K562 (cell line): Measurements from ENCODE around the gene KPRP. TPM values are rescaled to one million over a fixed set of nuclear protein-coding genes. Genes with fewer than 3 reads are reported as not detected.

ENCODE experiments used
- ATAC-seq: fragments of 200-7000 bp; cut with Tn5 transposase; 3 replicates; pipeline ENCODE4 v1.9.1; 2020; ENCODE audit warnings: moderate library complexity
- BruUV-seq: library from RNA; stranded (reverse); fragments of 400-500 nt; replicated peaks from 2 replicates; lab custom pipeline; 2021; lab: Mats Ljungman, UMichigan
- CTCF ChIA-PET: fragments of 300-600 bp; formaldehyde crosslinking; extraction: SDS; loops from one replicate; lab custom pipeline; 2021; ENCODE audit warnings: low intra/inter-chr PET ratio; lab: Yijun Ruan, JAX
- POLR2A ChIA-PET: fragments of 300-600, 350-650 bp; sonication (Branson Sonifier 250); formaldehyde crosslinking; extraction: SDS; loops from one replicate; lab custom pipeline; 2021; ENCODE audit warnings: antibody characterized with exemption, inconsistent platforms; lab: Yijun Ruan, JAX
- DNase-seq, 4 experiments: peaks; one replicate each; pipeline versions ENCODE4 v3.0.0 to v3.0.0-alpha.2; 2011 to 2018; ENCODE audit warnings: low spot score in 3 of 4, mixed read lengths in 3 of 4; ENCODE audit errors: extremely low read depth in 1 of 4
- FAIRE-seq: peaks from 2 replicates; lab custom pipeline; 2011; peaks lifted over from hg19 to GRCh38; lab: Jason Lieb, UNC
- H2AFZ ChIP-seq: 2 replicates; pipeline ENCODE4 v1.6.0; 2011; ENCODE audit warnings: low read depth, low read length, control low read depth, inconsistent platforms
- H3K27ac ChIP-seq: fragments of 200-600 bp; 3 replicates; pipeline ENCODE4 v1.8.0; 2011; ENCODE audit warnings: low read depth, mild to moderate bottlenecking, control low read depth, inconsistent platforms, low read length, moderate library complexity, mixed read lengths; ENCODE audit errors: extremely low read depth
- H3K27me3 ChIP-seq, 2 experiments: fragments of 300-600 bp in 1 of 2; 2 replicates in 1 of 2; 3 replicates in 1 of 2; pipeline versions ENCODE4 v1.6.0 to v1.8.0; 2011; ENCODE audit warnings: inconsistent platforms in 2 of 2, low read length in 2 of 2, mild to moderate bottlenecking in 1 of 2, mixed read lengths in 1 of 2, moderate library complexity in 1 of 2; ENCODE audit not compliant: control insufficient read depth in 2 of 2, insufficient read depth in 2 of 2
- H3K36me3 ChIP-seq: fragments of 300-600 bp; 3 replicates; pipeline ENCODE4 v1.8.0; 2011; ENCODE audit warnings: mild to moderate bottlenecking, low read length, inconsistent platforms; ENCODE audit not compliant: control insufficient read depth, insufficient read depth
- H3K4me1 ChIP-seq, 2 experiments: fragments of 200-600 bp in 1 of 2; replicated peaks in 1 of 2; 2 replicates in 1 of 2; 3 replicates in 1 of 2; pipeline versions ENCODE4 v1.5.1 to v1.8.0; 2011; ENCODE audit warnings: inconsistent platforms in 2 of 2, low read length in 2 of 2, mild to moderate bottlenecking in 1 of 2, mixed read lengths in 1 of 2, moderate library complexity in 1 of 2; ENCODE audit not compliant: control insufficient read depth in 2 of 2, insufficient read depth in 2 of 2
- H3K4me2 ChIP-seq: 2 replicates; pipeline ENCODE4 v1.6.1; 2011; ENCODE audit warnings: low read length, control low read depth, inconsistent platforms, mixed read lengths; ENCODE audit not compliant: insufficient read depth
- H3K4me3 ChIP-seq: fragments of 200-600 bp; sonication (generic), shearing (Covaris generic); 2 replicates; pipeline ENCODE4 v1.5.1; 2016; ENCODE audit warnings: control low read depth, inconsistent platforms
- H3K79me2 ChIP-seq: fragments of 200-600 bp; 3 replicates; pipeline ENCODE4 v1.8.0; 2011; ENCODE audit warnings: low read length, inconsistent platforms; ENCODE audit not compliant: control insufficient read depth, insufficient read depth
- H3K9ac ChIP-seq, 2 experiments: 2 replicates each; pipeline versions ENCODE4 v1.6.0 to v1.6.1; 2011; ENCODE audit warnings: low read depth in 2 of 2, low read length in 2 of 2, control low read depth in 1 of 2, inconsistent platforms in 1 of 2, mild to moderate bottlenecking in 1 of 2, mixed read lengths in 1 of 2; ENCODE audit not compliant: insufficient read depth in 1 of 2
- H3K9me1 ChIP-seq: one replicate; pipeline ENCODE4 v1.6.0; 2011; ENCODE audit warnings: inconsistent platforms, mild to moderate bottlenecking, low read length, moderate library complexity; ENCODE audit not compliant: control insufficient read depth, insufficient read depth
- H3K9me3 ChIP-seq: replicated peaks from 2 replicates; pipeline ENCODE4 v1.5.1; 2011; ENCODE audit warnings: low read depth, low read length, inconsistent platforms; ENCODE audit not compliant: control insufficient read depth, insufficient read depth
- H4K20me1 ChIP-seq: replicated peaks from 2 replicates; pipeline ENCODE4 v1.6.1; 2011; ENCODE audit warnings: low read length, inconsistent platforms, mixed read lengths; ENCODE audit not compliant: control insufficient read depth, insufficient read depth
- EP300 ChIP-seq: IDR thresholded peaks from 2 replicates; pipeline ENCODE4 v1.6.1; 2012; ENCODE audit warnings: low read length, improper control_type of control experiment
- FOS ChIP-seq: IDR thresholded peaks from 3 replicates; pipeline ENCODE4 v1.6.1; 2011; ENCODE audit not compliant: insufficient read length; ENCODE audit errors: extremely low read depth
- MAFG ChIP-seq: fragments of 450-650 bp; conservative IDR thresholded peaks from 2 replicates; pipeline ENCODE4 v1.6.1; 2016; ENCODE audit warnings: missing genetic modification characterization, missing compliant biosample characterization
- MYBL2 ChIP-seq, 2 experiments: fragments of 450-650 bp in 1 of 2; sonication (generic) in 1 of 2; formaldehyde crosslinking in 1 of 2; IDR thresholded peaks; 2 replicates each; pipeline versions ENCODE4 v1.6.1 to v1.8.1; 2017 to 2022; ENCODE audit warnings: borderline replicate concordance in 1 of 2, inconsistent platforms in 1 of 2, low read depth in 1 of 2, mild to moderate bottlenecking in 1 of 2, missing genetic modification reagents in 1 of 2, moderate library complexity in 1 of 2
- NR3C1 ChIP-seq: sonication (generic); formaldehyde crosslinking; IDR thresholded peaks from 2 replicates; pipeline ENCODE4 v1.8.1; 2022; ENCODE audit warnings: missing genetic modification reagents
- NRF1 ChIP-seq, 2 experiments: fragments of 450-650 bp; IDR thresholded peaks in 1 of 2; conservative IDR thresholded peaks in 1 of 2; 2 replicates each; pipeline ENCODE4 v1.6.1; 2014; ENCODE audit warnings: mild to moderate bottlenecking in 2 of 2
- PML ChIP-seq: IDR thresholded peaks from 2 replicates; pipeline ENCODE4 v1.6.1; 2012; ENCODE audit warnings: low read length, inconsistent platforms
- RBBP5 ChIP-seq: fragments of 200-600 bp; sonication (generic); IDR thresholded peaks from 2 replicates; pipeline ENCODE4 v1.6.1; 2012; ENCODE audit warnings: borderline replicate concordance, mild to moderate bottlenecking, low read length, control low read depth, inconsistent platforms; ENCODE audit not compliant: insufficient read depth, poor library complexity, severe bottlenecking
- RHOXF2B ChIP-seq: fragments of 250-450 bp; sonication (Bioruptor Pico); conservative IDR thresholded peaks from 2 replicates; pipeline ENCODE4 v1.5.1; 2021
- SOX6 ChIP-seq: fragments of 450-650 bp; IDR thresholded peaks from 2 replicates; pipeline ENCODE4 v1.6.1; 2014; ENCODE audit warnings: mild to moderate bottlenecking
- SRSF3 ChIP-seq: fragments of 200-400 bp; formaldehyde crosslinking; IDR thresholded peaks from 2 replicates; pipeline ENCODE4 v1.6.1; 2016; ENCODE audit warnings: mild to moderate bottlenecking, low read length, moderate library complexity; ENCODE audit not compliant: insufficient read depth
- TFAM ChIP-seq: fragments of 250-450 bp; sonication (Bioruptor Pico); conservative IDR thresholded peaks from 2 replicates; pipeline ENCODE4 v1.5.0; 2021; ENCODE audit warnings: mild to moderate bottlenecking, moderate library complexity
- YY1 ChIP-seq, 3 experiments: IDR thresholded peaks; 2 replicates each; pipeline ENCODE4 v1.6.1; 2011; ENCODE audit warnings: low read length in 2 of 3, mild to moderate bottlenecking in 2 of 3, moderate library complexity in 2 of 3, borderline replicate concordance in 1 of 3, control low read depth in 1 of 3, low read depth in 1 of 3; ENCODE audit not compliant: insufficient read depth in 3 of 3, insufficient replicate concordance in 2 of 3, control insufficient read depth in 1 of 3, insufficient read length in 1 of 3; ENCODE audit errors: extremely low read depth in 1 of 3
- ZBTB26 ChIP-seq: fragments of 450-650 bp; formaldehyde crosslinking; IDR thresholded peaks from 2 replicates; pipeline ENCODE4 v1.4.0; 2022; ENCODE audit warnings: missing genetic modification characterization
- ZBTB8A ChIP-seq: fragments of 450-650 bp; IDR thresholded peaks from 2 replicates; pipeline ENCODE4 v1.6.1; 2018; ENCODE audit warnings: mild to moderate bottlenecking, moderate library complexity; ENCODE audit not compliant: partially characterized antibody
- ZNF217 ChIP-seq: sonication (generic); formaldehyde crosslinking; IDR thresholded peaks from 2 replicates; pipeline ENCODE4 v1.8.0; 2022; ENCODE audit warnings: mild to moderate bottlenecking, missing genetic modification reagents
- ZSCAN29 ChIP-seq: fragments of 450-650 bp; IDR thresholded peaks from 2 replicates; pipeline ENCODE4 v1.6.1; 2017
- WGBS: fragments of 100-300 bp; shearing (Covaris generic); methylation state at CpG from one replicate; pipeline ENCODE4 v1.1.6; 2016; ENCODE audit warnings: low coverage, mixed read lengths; ENCODE audit not compliant: insufficient coverage; ENCODE audit errors: missing lambda C conversion rate; 5-methylcytosine and 5-hydroxymethylcytosine counted together
- in situ Hi-C: fragments of 300-500 bp; cut with MboI; formaldehyde crosslinking; loops from 4 replicates; pipeline ENCODE4 v1.15.0; 2018; ENCODE audit warnings: inconsistent platforms, mixed read lengths
- intact Hi-C: fragments of 100-400 bp; cut with micrococcal nuclease; formaldehyde crosslinking; loops from 2 replicates; pipeline ENCODE4 v1.14.2; 2022
- polyA plus RNA-seq, 8 experiments: library from polyadenylated mRNA; depleted of rRNA in 4 of 8; stranded (reverse) in 5 of 8; unstranded in 3 of 8; fragments of >200 nt; fragmentation: Nextera tagmentation in 2 of 8; fragmentation: Illumina TruSeq in 1 of 8; extraction: Ambion mirVana in 2 of 8; extraction: Trizol in 1 of 8; gene quantifications; 2 replicates each; pipeline versions ENCODE4 v1.2.1 to v1.2.3, GENCODE V29; 2011 to 2014; ENCODE audit warnings: inconsistent platforms in 1 of 8, missing spikeins in 1 of 8
- total RNA-seq, 7 experiments: library from RNA; depleted of rRNA in 6 of 7; stranded (reverse); fragments of >200 nt in 6 of 7; fragmentation: Illumina TruSeq in 2 of 7; extraction: Trizol in 2 of 7; gene quantifications; 2 replicates each; pipeline versions ENCODE4 v1.2.1 to v1.2.3, GENCODE V29; 2011 to 2021; ENCODE audit warnings: low replicate concordance in 1 of 7

Gene KPRP
- total and polyA plus RNA-seq, 9 of the 15 experiments (the other 6 are each of a cell fraction or from before 2014, with no cell fraction given), result not detected

DNA sequence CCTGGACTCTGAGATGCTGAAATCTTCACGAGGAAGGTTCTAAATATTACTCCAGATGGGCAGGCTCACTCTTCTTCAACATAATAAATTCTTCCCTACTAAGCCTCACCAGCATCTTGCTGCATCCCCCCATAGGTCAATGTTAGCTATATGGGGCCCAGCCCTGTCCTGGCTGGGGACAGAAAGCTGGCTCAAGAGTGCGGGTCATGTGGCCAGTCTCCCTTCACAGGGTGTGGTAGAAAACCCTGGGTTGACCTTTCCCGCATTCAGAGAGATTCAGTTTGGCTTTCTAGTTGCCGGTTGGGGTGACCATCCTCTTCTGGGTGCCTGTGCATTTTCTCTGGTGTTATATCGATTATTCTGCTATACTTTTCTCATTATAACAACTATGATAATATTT lies 19.8 kb upstream of the KPRP start:
- intact Hi-C loops, result no loop called here
- Histone ChIP-seq H3K4me2 (no peak overlapping the region), H3K9me1 (no peaks in the 10 kb centered on the region), H3K4me3 (no peak overlapping the region), H3K9me3 (no peaks in the 10 kb centered on the region), H3K27me3 (no peaks in the 10 kb centered on the region), H2AFZ (no peak overlapping the region), H3K4me1 (no peaks in the 10 kb centered on the region), H3K36me3 (no peaks in the 10 kb centered on the region), H3K27ac (no peak overlapping the region), H4K20me1 (no peaks in the 10 kb centered on the region), H3K79me2 (no peaks in the 10 kb centered on the region), H3K9ac (no peak overlapping the region)
- WGBS, result 1% methylated on average over 5 of the region's 5 CpGs
- TF ChIP-seq PML (no peak), SOX6 (no peak), YY1 (IDR thresholded peaks at IDR 0.05; ENCODE audit: borderline replicate concordance in 1 of 3, control insufficient read depth in 1 of 3, extremely low read depth in 1 of 3, insufficient read depth in 3 of 3, insufficient read length in 1 of 3, insufficient replicate concordance in 2 of 3, low read depth in 1 of 3, low read length in 2 of 3) (no peak), NRF1 (conservative IDR thresholded peaks at IDR 0.05 in 1 of 2, IDR thresholded peaks at IDR 0.05 in 1 of 2) (no peak)
- DNase-seq (no peak), ATAC-seq (no peak), FAIRE-seq (no peak)
- no TSS peak for BruUV-seq
- in situ Hi-C loops, result no loop called here
- ChIA-PET CTCF (no interaction called here), POLR2A (no interaction called here)

- Histone ChIP-seq H3K9me3 (no peaks in the 10 kb centered on the region), H3K36me3 (no peaks in the 10 kb centered on the region), H3K4me1 (no peaks in the 10 kb centered on the region), H3K27me3 (no peaks in the 10 kb centered on the region), H3K9ac (no peak overlapping the region), H3K27ac (no peak overlapping the region), H3K4me2 (no peak overlapping the region), H2AFZ (no peak overlapping the region), H3K4me3 (no peak overlapping the region), H4K20me1 (no peaks in the 10 kb centered on the region), H3K9me1 (no peaks in the 10 kb centered on the region), H3K79me2 (no peaks in the 10 kb centered on the region)
- no peak for FAIRE-seq
- DNase-seq, result no peak
- no TSS peak for BruUV-seq
- CTCF ChIA-PET, result no interaction called here
- POLR2A ChIA-PET, result no interaction called here
- in situ Hi-C loops (no loop called here), intact Hi-C loops (loop anchor here (10.0 kb wide), 1 partner anchor 85 kb away; no protein-coding TSS in a partner anchor)
- WGBS, result 0% methylated on average over 3 of the region's 3 CpGs
- ATAC-seq, result no peak
- no peak for TF ChIP-seq TFAM
- no peak for TF ChIP-seq MAFG (tag)
- no peak for TF ChIP-seq FOS
- TF ChIP-seq SRSF3, result no peak
- no peak for TF ChIP-seq ZSCAN29
- no peak for TF ChIP-seq RBBP5
- no peak for TF ChIP-seq ZNF217 (CRISPR knock-in tag)
- no peak for TF ChIP-seq ZBTB26 (CRISPR knock-in tag)
- no peak for TF ChIP-seq RHOXF2B (CRISPR knock-in tag)
- TF ChIP-seq NR3C1 (CRISPR knock-in tag), result no peak
- no peak for TF ChIP-seq EP300
- TF ChIP-seq MYBL2 (IDR thresholded peaks at IDR 0.05; ENCODE audit: low read depth), result no peak
- TF ChIP-seq MYBL2 (CRISPR knock-in tag; IDR thresholded peaks at IDR 0.05; ENCODE audit: borderline replicate concordance), result no peak
- TF ChIP-seq ZBTB8A, result no peak
Measured at GRCh38 chr1:152739841-152740240, 18.0 kb upstream of the KPRP start.
